Natural killer cell (primary cell): Measurements from ENCODE around the gene AUTS2. TPM values are rescaled to one million over a fixed set of nuclear protein-coding genes. Genes with fewer than 3 reads are reported as not detected.

Source experiments
- ATAC-seq, 3 donors: fragments of 150-1000 bp in 2 of 3; fragments of 200-7000 bp in 1 of 3; cut with Tn5 transposase; 1 replicate in 1 of 3; 2 replicates in 2 of 3; pipeline ENCODE4 v1.10.0; 2021; ENCODE audit warnings: mild to moderate bottlenecking in 2 of 3, moderate library complexity in 2 of 3
- DNase-seq, 2 donors: peaks; one replicate each; pipeline versions ENCODE4 v3.0.0 to v3.0.0-alpha.2; 2013 to 2021; ENCODE audit warnings: mixed read lengths in 1 of 2
- H3K27ac ChIP-seq: one replicate; pipeline ENCODE4 v1.5.1; 2013; ENCODE audit warnings: mild to moderate bottlenecking, low read length
- H3K27me3 ChIP-seq: one replicate; pipeline ENCODE4 v1.6.1; 2013; ENCODE audit warnings: low read length; ENCODE audit not compliant: control insufficient read depth, insufficient read depth
- H3K36me3 ChIP-seq: one replicate; pipeline ENCODE4 v1.6.1; 2013; ENCODE audit warnings: low read length; ENCODE audit not compliant: control insufficient read depth, insufficient read depth
- H3K4me1 ChIP-seq: one replicate; pipeline ENCODE4 v1.6.1; 2013; ENCODE audit warnings: low read length; ENCODE audit not compliant: control insufficient read depth, insufficient read depth
- H3K4me3 ChIP-seq: one replicate; pipeline ENCODE4 v1.5.1; 2013; ENCODE audit warnings: low read length
- H3K9me3 ChIP-seq: one replicate; pipeline ENCODE4 v1.6.1; 2013; ENCODE audit warnings: low read length; ENCODE audit not compliant: control insufficient read depth, insufficient read depth
- H3K27ac Mint-ChIP-seq, 2 donors: one replicate each; pipeline ENCODE4 v1.8.0; 2022; ENCODE audit warnings: mild to moderate bottlenecking in 2 of 2, mixed read lengths in 2 of 2, moderate library complexity in 1 of 2
- H3K27me3 Mint-ChIP-seq, 2 donors: one replicate each; pipeline ENCODE4 v1.8.0; 2022; ENCODE audit warnings: low read depth in 2 of 2, mixed read lengths in 2 of 2
- H3K36me3 Mint-ChIP-seq: one replicate; pipeline ENCODE4 v1.8.0; 2022; ENCODE audit warnings: mixed read lengths
- H3K4me1 Mint-ChIP-seq, 2 donors: one replicate each; pipeline ENCODE4 v1.8.0; 2022; ENCODE audit warnings: mixed read lengths in 2 of 2
- H3K4me3 Mint-ChIP-seq: one replicate; pipeline ENCODE4 v1.8.0; 2022; ENCODE audit warnings: mild to moderate bottlenecking, moderate library complexity, mixed read lengths
- H3K9me3 Mint-ChIP-seq, 2 donors: one replicate each; pipeline ENCODE4 v1.8.0; 2022; ENCODE audit warnings: mixed read lengths in 2 of 2
- CTCF ChIP-seq: fragments of 200-600 bp; IDR thresholded peaks from one replicate; pipeline ENCODE4 v1.8.0; 2022; ENCODE audit warnings: antibody characterized with exemption
- WGBS: methylation state at CpG from one replicate; pipeline ENCODE4 v1.1.7; 2013; ENCODE audit warnings: missing lambda C conversion rate; ENCODE audit not compliant: insufficient coverage; 5-methylcytosine and 5-hydroxymethylcytosine counted together
- intact Hi-C: fragments of 100-400 bp; cut with micrococcal nuclease; formaldehyde crosslinking; loops from one replicate; pipeline ENCODE4 v1.14.2; 2022
- total RNA-seq, 4 donors: library from RNA; stranded (reverse); fragments of 120-200 nt in 1 of 4; gene quantifications; one replicate each; pipeline versions ENCODE4 v1.2.3 to v1.2.4, GENCODE V29; 2013 to 2022

AUTS2 gene
- total RNA-seq, 3 donors from 2014 or later (not counting 1 experiment from before 2014, with no cell fraction given): 147 to 197 (median 155) TPM

DNA sequence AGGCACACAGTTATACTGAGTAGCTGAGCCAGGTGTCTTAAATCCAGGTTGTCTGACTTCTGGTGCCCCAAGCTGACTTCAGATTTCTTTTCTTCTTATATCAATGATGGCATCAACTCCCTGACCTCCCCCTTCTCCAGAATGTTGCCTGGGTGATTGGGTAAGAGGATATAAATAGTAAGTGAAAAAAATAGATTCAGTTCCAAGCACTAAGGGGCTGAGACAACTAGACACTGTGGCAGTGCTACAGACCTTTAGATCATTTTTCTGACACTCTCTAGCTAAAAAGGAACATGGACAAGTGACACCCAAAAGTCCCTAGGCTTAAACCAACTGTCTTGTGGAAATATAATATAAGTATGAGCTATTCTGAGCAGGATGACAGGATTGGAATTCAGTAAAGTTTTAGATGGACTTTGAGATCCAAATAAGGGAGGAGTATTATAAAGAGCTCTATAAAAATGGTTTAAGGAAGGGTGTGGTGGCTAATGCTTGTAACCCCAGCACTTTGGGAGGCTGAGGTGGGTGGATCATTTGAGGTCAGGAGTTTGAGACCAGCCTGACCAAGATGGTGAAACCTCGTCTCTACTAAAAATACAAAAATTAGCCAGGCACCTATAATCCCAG, 944.6 kb downstream of the AUTS2 start:
- intact Hi-C loops: no loop called here

DNA sequence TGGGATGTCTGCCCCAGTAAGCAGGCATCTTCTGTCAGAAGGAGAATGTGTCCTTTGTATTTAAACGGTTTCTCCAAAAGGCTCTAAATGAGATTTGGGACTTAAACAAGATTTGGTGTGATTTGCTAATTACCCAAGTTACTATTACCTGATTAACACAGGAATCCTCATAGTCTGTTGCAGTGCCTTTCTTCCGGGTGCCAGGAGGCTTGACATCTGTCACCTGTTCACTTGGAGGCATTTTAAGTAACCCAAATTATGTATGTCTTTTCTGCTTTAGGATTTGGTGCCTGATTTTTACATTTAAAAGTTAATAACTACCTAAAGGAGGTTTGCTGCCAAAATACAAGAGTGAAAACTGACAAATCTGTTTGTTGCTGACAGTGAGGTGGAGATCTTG, 945.7 kb downstream of the AUTS2 start:
- H3K36me3 ChIP-seq: no peaks in the 10 kb centered on the region
- DNase-seq (no peak), ATAC-seq (no peak)
- Mint-ChIP-seq H3K27me3 (no peaks in the 10 kb centered on the region), H3K36me3 (no peaks in the 10 kb centered on the region), H3K4me3 (no peak overlapping the region), H3K9me3 (no peaks in the 10 kb centered on the region), H3K27ac (no peak overlapping the region), H3K4me1 (peaks cover 0 to 5% of the 10 kb centered on the region in 2 donors)
- no peaks in the 10 kb centered on the region for H3K27me3 ChIP-seq
- no peaks in the 10 kb centered on the region for H3K4me1 ChIP-seq
- WGBS: 90% methylated on average over 2 of the region's 2 CpGs
- no peak for TF ChIP-seq CTCF
- no peak overlapping the region for H3K4me3 ChIP-seq
- H3K9me3 ChIP-seq: no peaks in the 10 kb centered on the region
- intact Hi-C loops: no loop called here
- no peak overlapping the region for H3K27ac ChIP-seq

More for the DNA sequence above, 944.6 kb downstream of the AUTS2 start:
- 38% methylated on average over 1 of the region's 1 CpG for WGBS
- Histone ChIP-seq H3K36me3 (no peaks in the 10 kb centered on the region), H3K4me1 (no peaks in the 10 kb centered on the region), H3K27ac (no peak overlapping the region), H3K4me3 (no peak overlapping the region), H3K9me3 (no peaks in the 10 kb centered on the region), H3K27me3 (no peaks in the 10 kb centered on the region)
- Mint-ChIP-seq H3K4me1 (peaks cover 0 to 5% of the 10 kb centered on the region in 2 donors), H3K9me3 (no peaks in the 10 kb centered on the region), H3K27me3 (no peaks in the 10 kb centered on the region), H3K4me3 (no peak overlapping the region), H3K36me3 (no peaks in the 10 kb centered on the region), H3K27ac (no peak overlapping the region)
- no peak for TF ChIP-seq CTCF
- ATAC-seq (no peak), DNase-seq (no peak)

- Mint-ChIP-seq H3K27me3 (no peaks in the 10 kb centered on the region), H3K4me1 (peaks cover 0 to 5% of the 10 kb centered on the region in 2 donors), H3K36me3 (no peaks in the 10 kb centered on the region), H3K27ac (no peak overlapping the region), H3K4me3 (no peak overlapping the region), H3K9me3 (no peaks in the 10 kb centered on the region)
- intact Hi-C loops: no loop called here
- Histone ChIP-seq H3K36me3 (no peaks in the 10 kb centered on the region), H3K27me3 (no peaks in the 10 kb centered on the region), H3K4me3 (no peak overlapping the region), H3K27ac (no peak overlapping the region), H3K9me3 (no peaks in the 10 kb centered on the region), H3K4me1 (no peaks in the 10 kb centered on the region)
- ATAC-seq (no peak), DNase-seq (no peak)
- TF ChIP-seq CTCF: no peak
- 80% methylated on average over 6 of the region's 6 CpGs for WGBS
Observed at GRCh38 chr7:70545214-70545613, 946.9 kb downstream of the AUTS2 start.

DNA sequence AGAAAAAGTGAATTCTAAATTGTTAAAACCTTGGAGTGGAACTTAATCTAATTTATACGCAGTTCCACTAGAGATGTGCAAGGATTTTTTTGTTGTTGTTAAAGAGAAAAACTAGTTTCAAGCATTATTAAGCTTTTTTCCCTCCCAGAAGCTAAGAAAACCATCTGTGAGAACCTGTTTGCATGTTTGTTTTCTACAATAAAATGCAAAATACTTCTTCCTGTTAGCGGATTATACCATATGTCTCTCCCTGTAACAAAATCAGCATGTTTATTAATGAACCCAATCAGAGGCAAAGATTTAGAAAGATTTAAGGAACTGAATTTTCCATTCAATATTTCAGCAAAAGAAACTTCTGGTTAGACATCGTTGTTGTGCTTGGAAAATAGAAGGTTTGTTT, 953.9 kb downstream of the AUTS2 start:
- 75% methylated on average over 2 of the region's 3 CpGs for WGBS
- intact Hi-C loops: no loop called here
- DNase-seq: no peak
- no peak overlapping the region for H3K4me3 ChIP-seq
- Mint-ChIP-seq H3K27ac (no peak overlapping the region), H3K4me3 (no peak overlapping the region), H3K27me3 (no peaks in the 10 kb centered on the region), H3K36me3 (no peaks in the 10 kb centered on the region), H3K9me3 (no peaks in the 10 kb centered on the region), H3K4me1 (no peaks in the 10 kb centered on the region)
- no peaks in the 10 kb centered on the region for H3K4me1 ChIP-seq
- TF ChIP-seq CTCF: no peak
- H3K27me3 ChIP-seq: no peaks in the 10 kb centered on the region
- no peak for ATAC-seq
- no peaks in the 10 kb centered on the region for H3K9me3 ChIP-seq
- no peaks in the 10 kb centered on the region for H3K36me3 ChIP-seq
- no peak overlapping the region for H3K27ac ChIP-seq
